HG02938 (cell line): Measurements from ENCODE around the gene TIE1.

Experiments
- ATAC-seq: cut with Tn5 transposase; IDR thresholded peaks from one replicate; pipeline ENCODE4 v1.9.1; 2021; ENCODE audit warnings: mild to moderate bottlenecking, moderate library complexity; ENCODE audit not compliant: unreplicated experiment

Gene TIE1

GRCh38 chr1:43334453-43335205 lies 33.8 kb downstream of the TIE1 start:
- ATAC-seq, result no peak

DNA sequence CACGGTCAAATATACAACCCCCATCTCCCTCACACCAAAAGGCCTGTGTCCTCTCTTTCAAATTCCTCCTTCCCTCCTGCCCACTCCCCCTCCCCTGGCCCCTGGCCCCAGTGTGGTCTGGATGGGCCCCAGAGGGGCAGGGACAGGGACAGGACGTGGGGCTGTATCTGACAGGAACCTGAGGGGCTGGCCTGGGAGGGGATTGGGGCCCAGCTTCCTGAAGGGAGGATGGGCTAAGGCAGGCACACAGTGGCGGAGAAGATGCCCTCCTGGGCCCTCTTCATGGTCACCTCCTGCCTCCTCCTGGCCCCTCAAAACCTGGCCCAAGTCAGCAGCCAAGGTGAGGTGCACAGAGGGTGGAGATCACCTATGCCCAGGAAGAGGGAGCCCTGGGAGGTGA lies 36.8 kb downstream of the TIE1 start, which contains the start of gene MPL:
Gene MPL, plus strand, starts transcription at position 231 of the 400 bp plus-strand sequence. Its CDS starts 31 bp downstream, at position 262.
- no peak for ATAC-seq

GRCh38 chr1:43338001-43338400 lies 37.2 kb downstream of the TIE1 start:
- no peak for ATAC-seq

DNA sequence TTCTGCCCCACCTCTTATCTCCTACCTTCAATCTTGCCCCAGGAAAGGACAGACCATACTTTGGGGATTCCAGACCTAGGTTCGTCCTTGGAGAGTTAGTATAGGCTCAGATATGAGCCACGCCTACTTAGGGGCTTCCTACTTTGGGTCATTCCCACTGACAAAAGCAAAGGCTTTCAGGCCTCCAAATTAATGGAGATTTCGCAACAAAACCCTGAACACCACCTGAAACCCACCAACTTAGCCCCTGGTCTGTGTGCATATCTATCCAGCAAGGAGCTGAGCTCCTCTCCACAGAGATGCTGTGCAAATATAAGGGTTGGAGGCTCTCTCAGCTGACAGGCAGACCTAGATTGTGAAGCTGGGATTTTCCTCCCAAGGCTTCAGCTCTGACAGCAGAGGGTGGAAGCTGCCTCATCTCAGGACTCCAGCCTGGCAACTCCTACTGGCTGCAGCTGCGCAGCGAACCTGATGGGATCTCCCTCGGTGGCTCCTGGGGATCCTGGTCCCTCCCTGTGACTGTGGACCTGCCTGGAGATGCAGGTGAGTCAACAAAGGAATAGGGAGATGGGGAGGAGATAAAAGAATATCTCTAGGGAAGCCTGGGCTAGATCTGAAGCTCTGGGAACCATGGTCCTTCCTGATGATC lies 38.9 kb downstream of the TIE1 start:
- ATAC-seq, result no peak

- no peak for ATAC-seq
Observed at GRCh38 chr1:43340559-43340958, 39.8 kb downstream of the TIE1 start.

DNA sequence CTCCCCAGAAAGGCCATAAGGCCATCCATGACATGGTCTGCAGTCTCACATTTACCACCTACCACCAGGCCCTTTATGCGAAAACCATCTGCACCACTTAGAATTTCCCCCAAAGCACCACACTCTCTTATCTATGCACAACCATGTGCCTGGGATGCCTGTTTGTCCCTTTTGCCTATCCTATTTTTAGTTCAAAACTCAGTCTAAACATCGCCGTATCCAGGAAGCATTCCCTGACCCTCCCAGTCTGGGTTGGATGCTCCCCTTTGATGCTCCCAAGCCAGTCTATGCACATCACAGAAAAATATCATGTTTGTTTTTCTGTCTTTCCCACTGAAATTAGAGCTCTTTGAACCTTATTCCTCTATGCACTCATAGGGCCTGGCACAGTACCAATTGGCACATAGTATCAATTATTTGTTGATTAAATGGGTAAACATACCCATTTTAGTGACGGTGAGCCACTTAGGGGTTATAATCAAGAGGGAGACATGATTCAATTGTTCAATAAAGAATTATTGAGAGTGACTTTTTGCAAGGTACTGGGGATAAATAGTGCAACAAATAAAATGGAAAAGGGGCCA lies 43.6 kb downstream of the TIE1 start:
- no peak for ATAC-seq

GRCh38 chr1:43345120-43345519 lies 44.3 kb downstream of the TIE1 start:
- no peak for ATAC-seq

GRCh38 chr1:43346636-43347035 lies 45.9 kb downstream of the TIE1 start:
- no peak for ATAC-seq

- ATAC-seq, result no peak
Observed at GRCh38 chr1:43348343-43348808, 47.6 kb downstream of the TIE1 start.

DNA sequence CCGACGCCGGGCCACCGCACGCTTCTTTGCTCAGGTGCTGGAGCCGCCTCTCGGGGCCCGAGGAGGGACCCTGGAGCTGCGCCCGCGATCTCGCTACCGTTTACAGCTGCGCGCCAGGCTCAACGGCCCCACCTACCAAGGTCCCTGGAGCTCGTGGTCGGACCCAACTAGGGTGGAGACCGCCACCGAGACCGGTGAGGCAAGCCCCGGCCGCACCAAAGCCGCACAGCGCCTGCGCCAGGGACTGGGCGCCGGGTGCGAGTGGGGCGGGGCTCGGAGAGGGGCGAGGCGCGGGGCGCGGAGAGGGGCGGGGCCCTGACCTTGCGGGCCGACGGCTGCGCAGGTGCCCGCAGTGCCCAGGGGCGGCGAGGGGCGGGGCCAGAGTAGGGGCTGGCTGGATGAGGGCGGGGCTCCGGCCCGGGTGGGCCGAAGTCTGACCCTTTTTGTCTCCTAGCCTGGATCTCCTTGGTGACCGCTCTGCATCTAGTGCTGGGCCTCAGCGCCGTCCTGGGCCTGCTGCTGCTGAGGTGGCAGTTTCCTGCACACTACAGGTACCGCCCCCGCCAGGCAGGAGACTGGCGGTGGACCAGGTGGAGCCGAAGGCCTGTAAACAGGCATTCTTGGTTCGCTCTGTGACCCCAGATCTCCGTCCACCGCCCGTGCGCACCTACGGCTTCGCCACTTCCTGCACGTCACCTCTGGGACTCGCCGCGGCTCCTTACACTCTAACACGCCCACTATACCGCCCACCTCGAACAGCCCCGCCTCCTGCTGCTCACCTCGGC lies 48.2 kb downstream of the TIE1 start:
- no peak for ATAC-seq

GRCh38 chr1:43349594-43350306 lies 49.0 kb downstream of the TIE1 start:
- ATAC-seq, result no peak

DNA sequence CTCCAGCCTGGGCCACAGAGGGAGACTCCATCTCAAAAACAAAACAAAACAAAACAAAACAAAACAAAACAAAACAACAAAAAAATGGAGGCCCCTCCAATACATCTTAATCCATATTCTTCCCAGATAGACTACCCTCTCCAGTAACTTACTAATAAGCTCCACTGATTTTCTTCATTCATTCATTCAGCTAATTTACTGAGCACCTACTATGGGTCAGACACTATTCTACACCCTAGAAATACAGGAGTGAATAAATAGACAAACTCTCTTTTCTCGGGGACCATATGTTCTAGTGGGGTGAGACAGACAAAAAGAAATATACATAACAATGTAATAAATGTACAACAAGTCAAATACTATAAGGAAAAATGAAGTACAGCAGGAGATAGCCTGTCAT lies 50.2 kb downstream of the TIE1 start:
- ATAC-seq, result no peak

GRCh38 chr1:43351421-43352350 lies 50.9 kb downstream of the TIE1 start:
- no peak for ATAC-seq

GRCh38 chr1:43352351-43352705 lies 51.5 kb downstream of the TIE1 start:
- no peak for ATAC-seq

- ATAC-seq, result no peak
Observed at GRCh38 chr1:43352881-43353280, 52.1 kb downstream of the TIE1 start.

DNA sequence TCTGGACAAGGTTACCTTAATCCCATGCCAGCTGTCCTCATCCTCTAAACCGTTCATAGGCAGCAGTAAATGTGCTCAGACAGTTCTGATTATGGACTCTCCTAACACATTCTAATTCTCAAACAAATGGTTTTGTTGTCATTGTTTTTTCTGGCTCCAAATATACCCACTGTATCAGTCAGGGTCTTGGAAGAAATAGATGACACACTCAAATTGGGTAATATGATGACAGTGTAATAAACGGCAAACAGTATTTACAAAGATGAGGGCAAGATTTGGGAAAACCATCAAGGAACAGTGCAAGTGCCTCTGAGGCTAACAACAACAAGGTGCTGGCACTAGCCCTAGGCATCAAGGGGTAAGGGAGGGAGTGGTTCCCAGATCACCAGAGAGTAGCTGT lies 53.7 kb downstream of the TIE1 start:
- ATAC-seq, result no peak

DNA sequence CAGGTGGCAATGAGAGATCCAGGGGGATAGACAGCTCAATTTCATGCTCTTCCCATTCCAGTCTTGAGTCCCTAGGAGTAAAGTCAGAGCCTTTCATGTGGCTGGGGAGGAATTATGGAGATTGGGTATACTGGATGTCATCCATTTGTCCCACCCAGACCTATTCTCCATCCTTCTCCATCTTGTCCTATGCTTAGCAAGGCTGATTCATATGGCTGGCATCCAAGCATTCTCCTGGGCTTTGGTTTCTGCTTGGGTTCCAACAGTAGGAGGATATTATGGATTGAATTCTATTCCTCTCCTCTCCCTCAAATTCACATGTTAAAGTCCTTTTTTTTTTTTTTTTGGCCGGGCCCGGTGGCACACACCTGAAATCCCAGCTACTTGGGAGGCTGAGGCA lies 54.2 kb downstream of the TIE1 start:
- ATAC-seq, result no peak

DNA sequence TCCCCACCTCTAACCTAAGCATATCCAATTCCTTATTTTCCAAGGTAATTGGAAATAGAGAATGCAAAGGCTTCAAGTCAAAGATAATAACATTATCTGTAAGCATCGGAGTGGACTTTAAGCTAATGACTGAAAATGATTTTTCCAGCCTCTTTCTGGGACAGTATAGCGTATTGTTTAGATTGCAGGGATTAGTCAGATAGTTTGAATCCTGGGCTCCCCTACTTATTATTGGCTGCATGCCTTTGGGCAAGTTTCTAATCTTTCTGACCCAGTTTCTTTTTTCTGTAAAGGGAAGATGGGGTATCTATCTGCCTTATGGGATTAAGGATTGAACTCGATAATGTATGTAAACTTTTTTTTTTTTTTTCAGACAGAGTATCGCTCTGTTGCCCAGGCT lies 56.5 kb downstream of the TIE1 start:
- ATAC-seq, result no peak

- no peak for ATAC-seq
Observed at GRCh38 chr1:43358121-43358745, 57.5 kb downstream of the TIE1 start.
